ENCODE data around the gene GPR55. TPM values are rescaled to one million over a fixed set of nuclear protein-coding genes. Genes with fewer than 3 reads are reported as not detected.
A peak's percentile ranks its signal among the peaks of the same experiment; 100 is the strongest.

Gene GPR55
- total and polyA plus RNA-seq, 2 donors: 1.9 to 2.1 TPM

DNA sequence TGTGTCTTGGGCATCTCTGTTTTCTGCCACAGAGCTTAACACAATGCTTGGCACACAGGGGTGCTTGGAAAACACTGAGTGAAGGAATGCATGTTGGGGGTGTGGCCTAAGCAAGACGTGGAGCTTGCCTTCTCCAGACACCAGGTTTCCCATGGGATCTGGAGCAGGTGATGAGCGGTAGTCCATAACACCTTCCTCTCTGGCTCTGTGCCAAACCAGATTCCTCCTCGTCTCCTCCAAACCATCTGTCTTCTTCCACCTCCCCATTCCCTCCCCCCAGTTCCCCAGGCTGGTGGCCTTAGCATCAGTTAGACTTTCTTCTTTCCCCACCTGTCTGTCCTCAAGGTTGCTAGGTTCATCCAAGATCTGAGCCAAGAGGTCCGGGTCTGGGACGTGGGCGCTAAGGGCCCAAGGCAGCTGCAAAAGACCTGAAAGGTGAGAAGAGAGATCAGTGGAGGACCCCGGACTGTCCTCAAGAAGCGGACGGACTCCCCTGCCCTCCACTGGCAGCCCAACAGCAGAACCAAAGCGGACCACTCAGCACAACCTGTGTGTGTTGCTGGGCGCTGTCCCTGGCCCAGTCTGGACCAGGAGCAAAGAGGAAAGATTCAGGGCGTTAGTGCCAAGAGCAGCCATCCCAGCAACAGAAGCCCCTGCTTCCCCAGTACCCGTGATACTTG lies 61.5 kb downstream of the GPR55 start:
- H3K36me3 ChIP-seq (ENCODE audit: control insufficient read depth in 2 of 2, insufficient read depth in 2 of 2, low read length in 1 of 2): no peaks in the 10 kb centered on the region
- 91% methylated on average over 13 of the region's 13 CpGs for WGBS
- H3K9me3 ChIP-seq (ENCODE audit: control insufficient read depth in 2 of 2, insufficient read depth in 1 of 2, low read length in 1 of 2): peaks cover 0 to 6% of the 10 kb centered on the region in 2 donors
- peaks cover 0 to 9% of the 10 kb centered on the region in 2 donors for H3K27me3 ChIP-seq (ENCODE audit: control insufficient read depth in 2 of 2, insufficient read depth in 1 of 2, low read length in 1 of 2)
- H3K4me1 ChIP-seq (ENCODE audit: control insufficient read depth in 2 of 2, insufficient read depth in 2 of 2, low read length in 2 of 2): peaks cover 13 to 57% of the 10 kb centered on the region in 2 donors
- H3K27ac ChIP-seq (ENCODE audit: low read depth in 1 of 2, low read length in 1 of 2): no peak overlapping the region
- DNase-seq (ENCODE audit: low read depth in 6 of 9, low spot score in 9 of 9): no peak
- no peak overlapping the region for H3K4me3 ChIP-seq (ENCODE audit: low read length in 2 of 2)

DNA sequence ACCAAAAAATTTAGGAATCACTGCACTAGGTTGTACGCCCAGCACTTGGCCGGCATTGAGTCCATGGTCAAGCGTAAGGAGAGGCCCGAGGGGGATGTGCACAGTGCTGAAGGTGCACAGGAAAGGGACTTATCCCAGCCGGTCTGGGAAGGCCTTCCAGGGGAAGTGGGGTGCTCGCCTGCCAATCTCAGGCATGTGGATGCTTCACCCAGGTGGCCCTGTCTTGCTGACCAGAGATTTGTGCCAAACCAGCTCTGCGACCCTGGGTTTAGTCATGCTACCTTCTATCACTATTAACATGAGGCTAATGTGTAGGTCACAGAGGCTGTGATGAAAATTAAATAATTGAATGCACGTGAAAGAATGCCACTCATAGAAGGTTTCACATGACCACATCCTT lies 62.0 kb downstream of the GPR55 start:
- peaks cover 0 to 6% of the 10 kb centered on the region in 2 donors for H3K9me3 ChIP-seq (ENCODE audit: control insufficient read depth in 2 of 2, insufficient read depth in 1 of 2, low read length in 1 of 2)
- H3K4me1 ChIP-seq (ENCODE audit: control insufficient read depth in 2 of 2, insufficient read depth in 2 of 2, low read length in 2 of 2): peaks cover 7 to 51% of the 10 kb centered on the region in 2 donors
- WGBS: 81% methylated on average over 8 of the region's 8 CpGs
- H3K27me3 ChIP-seq (ENCODE audit: control insufficient read depth in 2 of 2, insufficient read depth in 1 of 2, low read length in 1 of 2): peaks cover 0 to 9% of the 10 kb centered on the region in 2 donors
- no peaks in the 10 kb centered on the region for H3K36me3 ChIP-seq (ENCODE audit: control insufficient read depth in 2 of 2, insufficient read depth in 2 of 2, low read length in 1 of 2)
- no peak overlapping the region for H3K27ac ChIP-seq (ENCODE audit: low read depth in 1 of 2, low read length in 1 of 2)
- no peak for DNase-seq (ENCODE audit: low read depth in 6 of 9, low spot score in 9 of 9)
- no peak overlapping the region for H3K4me3 ChIP-seq (ENCODE audit: low read length in 2 of 2)

DNA sequence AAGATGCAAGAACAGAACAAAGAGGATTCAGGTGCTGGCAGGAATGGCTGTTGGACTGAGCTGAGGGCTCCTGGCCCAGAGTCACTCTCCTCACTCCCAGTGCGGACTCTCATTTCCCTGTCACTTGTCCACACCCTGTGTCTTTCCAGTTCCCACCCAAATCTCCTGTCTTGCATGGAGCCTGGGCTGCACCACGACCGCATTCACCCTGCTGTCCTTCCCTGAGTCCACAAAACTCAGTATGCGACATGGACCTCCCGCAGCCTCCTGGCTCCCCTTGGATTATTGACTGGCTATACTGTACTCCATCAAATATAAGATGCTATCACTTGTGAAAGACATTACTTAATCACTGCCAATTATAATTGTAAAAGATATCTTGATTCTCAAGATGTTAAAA lies 62.8 kb downstream of the GPR55 start:
- Histone ChIP-seq H3K27ac (ENCODE audit: low read depth in 1 of 2, low read length in 1 of 2) (no peak overlapping the region), H3K4me1 (ENCODE audit: control insufficient read depth in 2 of 2, insufficient read depth in 2 of 2, low read length in 2 of 2) (peaks cover 3 to 44% of the 10 kb centered on the region in 2 donors), H3K4me3 (ENCODE audit: low read length in 2 of 2) (no peak overlapping the region), H3K9me3 (ENCODE audit: control insufficient read depth in 2 of 2, insufficient read depth in 1 of 2, low read length in 1 of 2) (peaks cover 0 to 6% of the 10 kb centered on the region in 2 donors), H3K36me3 (ENCODE audit: control insufficient read depth in 2 of 2, insufficient read depth in 2 of 2, low read length in 1 of 2) (no peaks in the 10 kb centered on the region), H3K27me3 (ENCODE audit: control insufficient read depth in 2 of 2, insufficient read depth in 1 of 2, low read length in 1 of 2) (peaks cover 0 to 9% of the 10 kb centered on the region in 2 donors)
- no peak for DNase-seq (ENCODE audit: low read depth in 6 of 9, low spot score in 9 of 9)
- 96% methylated on average over 5 of the region's 5 CpGs for WGBS

DNA sequence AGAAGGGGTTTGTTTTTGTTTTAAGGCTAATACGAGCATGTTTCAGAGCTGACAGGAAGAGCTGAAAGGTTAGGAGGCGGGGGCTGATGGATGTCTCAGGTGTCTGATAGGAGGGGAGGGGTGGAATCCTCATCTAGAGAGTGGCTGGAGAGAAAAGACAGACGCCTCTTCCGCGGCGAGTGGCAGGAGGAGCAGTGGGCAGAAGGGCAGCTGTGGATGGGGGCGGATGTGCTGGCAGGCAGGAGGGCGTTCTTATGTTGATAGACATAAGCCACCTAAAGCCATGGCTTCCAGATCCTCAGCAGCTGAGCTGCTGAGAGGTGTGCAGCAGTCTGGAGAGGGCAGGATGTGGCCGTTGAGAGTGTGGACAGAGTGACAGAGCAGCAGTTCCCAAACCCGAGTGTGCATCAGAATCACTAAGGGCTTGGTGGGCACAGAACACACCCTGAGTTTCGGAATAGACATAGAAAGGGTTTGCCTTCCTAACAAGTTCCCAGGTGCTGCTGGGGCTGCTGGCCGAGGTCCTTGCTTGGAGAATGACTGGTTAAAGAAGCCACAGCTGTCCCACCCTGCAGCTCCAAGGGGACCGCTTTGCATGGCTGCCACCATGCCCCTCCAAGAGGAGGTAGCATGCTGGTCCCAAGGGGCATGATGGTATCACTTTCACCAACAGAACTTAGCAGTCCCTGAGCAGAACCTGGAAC lies 63.3 kb downstream of the GPR55 start:
- Histone ChIP-seq H3K27ac (ENCODE audit: low read depth in 1 of 2, low read length in 1 of 2) (peak overlapping the region in 1 of 2 donors; percentile 15), H3K27me3 (ENCODE audit: control insufficient read depth in 2 of 2, insufficient read depth in 1 of 2, low read length in 1 of 2) (peaks cover 0 to 9% of the 10 kb centered on the region in 2 donors), H3K9me3 (ENCODE audit: control insufficient read depth in 2 of 2, insufficient read depth in 1 of 2, low read length in 1 of 2) (peaks cover 0 to 6% of the 10 kb centered on the region in 2 donors), H3K36me3 (ENCODE audit: control insufficient read depth in 2 of 2, insufficient read depth in 2 of 2, low read length in 1 of 2) (no peaks in the 10 kb centered on the region), H3K4me3 (ENCODE audit: low read length in 2 of 2) (no peak overlapping the region), H3K4me1 (ENCODE audit: control insufficient read depth in 2 of 2, insufficient read depth in 2 of 2, low read length in 2 of 2) (peaks cover 3 to 38% of the 10 kb centered on the region in 2 donors)
- WGBS: 63% methylated on average over 13 of the region's 13 CpGs
- DNase-seq (ENCODE audit: low read depth in 6 of 9, low spot score in 9 of 9): peak in 1 of 9 donors; percentile 67

Other genes starting within 250 kb of the GPR55 start
- gene CAB39, start 212.4 kb downstream of the GPR55 start, total RNA-seq: 53.2 TPM
- gene CAB39, start 212.4 kb downstream of the GPR55 start, polyA plus RNA-seq: 49.2 TPM
- 154 TPM for gene ITM2C, start 60.3 kb downstream of the GPR55 start, total RNA-seq
- gene ITM2C, start 60.3 kb downstream of the GPR55 start, polyA plus RNA-seq: 79.4 TPM
- not detected for gene SPATA3, start 70.9 kb upstream of the GPR55 start, total RNA-seq
- gene SPATA3, start 70.9 kb upstream of the GPR55 start, polyA plus RNA-seq: not detected
- gene C2orf72, start 112.3 kb upstream of the GPR55 start, total RNA-seq: 0.05 TPM
- gene C2orf72, start 112.3 kb upstream of the GPR55 start, polyA plus RNA-seq: 0.02 TPM
- gene PSMD1, start 131.6 kb upstream of the GPR55 start, total RNA-seq: 87.6 TPM
- 40.4 TPM for gene PSMD1, start 131.6 kb upstream of the GPR55 start, polyA plus RNA-seq
- 1.1 TPM for gene HTR2B, start 199.8 kb upstream of the GPR55 start, total RNA-seq
- gene HTR2B, start 199.8 kb upstream of the GPR55 start, polyA plus RNA-seq: 0.84 TPM

All from thymus (tissue), 11 donors.